ENCODE measurements around the gene MAP3K1. TPM values are rescaled to one million over a fixed set of nuclear protein-coding genes. Genes with fewer than 3 reads are reported as not detected.
A peak's percentile ranks its signal among the peaks of the same experiment; 100 is the strongest.

Gene MAP3K1
- total RNA-seq, 1 donor from 2014 or later: 33.1 TPM

GRCh38 chr5:56815658-56816545, 553 bp downstream of the MAP3K1 start:
- H3K36me3 ChIP-seq: no peaks in the 10 kb centered on the region
- H3K4me3 ChIP-seq: peak overlapping the region; percentile 85 to 92
- no peak for DNase-seq (ENCODE audit: extremely low spot score in 2 of 2)
- H3K9me3 ChIP-seq: no peaks in the 10 kb centered on the region
- peaks cover 36% of the 10 kb centered on the region for H3K4me1 ChIP-seq
- peak overlapping the region; percentile 97 for H3K27ac ChIP-seq
- intact Hi-C loops (cut with DNase I): no loop called here
- TF ChIP-seq CTCF (IDR thresholded peaks at IDR 0.05) (no peak), POLR2A (IDR thresholded peaks at IDR 0.05) (no peak), POLR2AphosphoS5 (IDR thresholded peaks at IDR 0.05; ENCODE audit: insufficient read depth in 1 of 2, low read depth in 1 of 2) (no peak)
- no peaks in the 10 kb centered on the region for H3K27me3 ChIP-seq

- DNase-seq (ENCODE audit: extremely low spot score in 2 of 2): no peak
- Histone ChIP-seq H3K4me3 (peak overlapping the region; percentile 85 to 92), H3K27ac (peak overlapping the region; percentile 97), H3K4me1 (peaks cover 43% of the 10 kb centered on the region), H3K36me3 (no peaks in the 10 kb centered on the region), H3K9me3 (no peaks in the 10 kb centered on the region), H3K27me3 (no peaks in the 10 kb centered on the region)
- intact Hi-C loops (cut with DNase I): no loop called here
- TF ChIP-seq CTCF (IDR thresholded peaks at IDR 0.05) (no peak), POLR2A (IDR thresholded peaks at IDR 0.05) (no peak), POLR2AphosphoS5 (IDR thresholded peaks at IDR 0.05; ENCODE audit: insufficient read depth in 1 of 2, low read depth in 1 of 2) (peak; percentile 10 to 59)
Measured at GRCh38 chr5:56816546-56817081, 1.3 kb downstream of the MAP3K1 start.

GRCh38 chr5:56817263-56818014, 2.1 kb downstream of the MAP3K1 start:
- H3K27me3 ChIP-seq: no peaks in the 10 kb centered on the region
- peaks cover 51% of the 10 kb centered on the region for H3K4me1 ChIP-seq
- H3K4me3 ChIP-seq: peak overlapping the region; percentile 85 to 92
- no peak for TF ChIP-seq POLR2AphosphoS5 (IDR thresholded peaks at IDR 0.05; ENCODE audit: insufficient read depth in 1 of 2, low read depth in 1 of 2)
- no peak for TF ChIP-seq CTCF (IDR thresholded peaks at IDR 0.05)
- no peak for TF ChIP-seq POLR2A (IDR thresholded peaks at IDR 0.05)
- H3K9me3 ChIP-seq: no peaks in the 10 kb centered on the region
- peak overlapping the region; percentile 97 for H3K27ac ChIP-seq
- no peak for DNase-seq (ENCODE audit: extremely low spot score in 2 of 2)
- H3K36me3 ChIP-seq: no peaks in the 10 kb centered on the region
- intact Hi-C loops (cut with DNase I): no loop called here

- Histone ChIP-seq H3K4me3 (peak overlapping the region in 1 of 2 donors; percentile 5), H3K9me3 (no peaks in the 10 kb centered on the region), H3K4me1 (peaks cover 62% of the 10 kb centered on the region), H3K27me3 (no peaks in the 10 kb centered on the region), H3K36me3 (no peaks in the 10 kb centered on the region), H3K27ac (peak overlapping the region; percentile 17)
- intact Hi-C loops (cut with DNase I): no loop called here
- no peak for TF ChIP-seq POLR2A (IDR thresholded peaks at IDR 0.05)
- no peak for TF ChIP-seq POLR2AphosphoS5 (IDR thresholded peaks at IDR 0.05; ENCODE audit: insufficient read depth in 1 of 2, low read depth in 1 of 2)
- TF ChIP-seq CTCF (IDR thresholded peaks at IDR 0.05): no peak
- no peak for DNase-seq (ENCODE audit: extremely low spot score in 2 of 2)
Measured at GRCh38 chr5:56818450-56819037, 3.2 kb downstream of the MAP3K1 start.

All from vagina (tissue), 2 donors.